ENCODE results near the gene ZNF619. TPM values are rescaled to one million over a fixed set of nuclear protein-coding genes. Genes with fewer than 3 reads are reported as not detected.

The ZNF619 gene
- total and polyA plus RNA-seq, 9 donors: 2.8 to 4.3 (median 3.0) TPM

DNA sequence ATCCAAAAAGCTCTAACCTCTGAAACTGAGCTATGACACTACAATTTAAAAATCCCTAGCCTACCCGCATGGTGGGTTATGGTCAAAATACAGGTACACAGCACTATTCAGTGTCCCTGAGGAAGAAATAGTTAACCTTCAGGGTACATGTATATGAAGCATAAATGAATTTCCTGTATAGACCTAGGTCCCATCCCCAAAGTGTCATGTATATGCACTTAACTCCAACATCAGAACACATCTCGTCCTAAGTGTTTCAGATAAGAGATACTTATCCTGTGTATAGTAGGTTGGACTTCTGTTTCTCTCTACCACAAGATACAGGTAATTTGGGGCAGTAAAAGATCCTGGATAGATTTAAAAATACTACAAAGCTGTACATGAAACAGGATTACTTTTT, 13.3 kb upstream of the ZNF619 start:
- Histone ChIP-seq H3K36me3 (ENCODE audit: control insufficient read depth, insufficient read depth, low read length) (peaks cover 59% of the 10 kb centered on the region), H3K4me3 (ENCODE audit: low read length) (no peak overlapping the region), H3K4me1 (ENCODE audit: control insufficient read depth, insufficient read depth, low read length) (peaks cover under 1% of the 10 kb centered on the region), H3K27me3 (ENCODE audit: control insufficient read depth, insufficient read depth, low read length) (no peaks in the 10 kb centered on the region), H3K9me3 (replicated peaks; ENCODE audit: control insufficient read depth, low read depth, low read length) (no peaks in the 10 kb centered on the region), H3K27ac (ENCODE audit: low read length) (no peak overlapping the region)
- WGBS (ENCODE audit: insufficient coverage): no CpG with 5 or more reads among the region's 2 CpGs
- no peak for DNase-seq

DNA sequence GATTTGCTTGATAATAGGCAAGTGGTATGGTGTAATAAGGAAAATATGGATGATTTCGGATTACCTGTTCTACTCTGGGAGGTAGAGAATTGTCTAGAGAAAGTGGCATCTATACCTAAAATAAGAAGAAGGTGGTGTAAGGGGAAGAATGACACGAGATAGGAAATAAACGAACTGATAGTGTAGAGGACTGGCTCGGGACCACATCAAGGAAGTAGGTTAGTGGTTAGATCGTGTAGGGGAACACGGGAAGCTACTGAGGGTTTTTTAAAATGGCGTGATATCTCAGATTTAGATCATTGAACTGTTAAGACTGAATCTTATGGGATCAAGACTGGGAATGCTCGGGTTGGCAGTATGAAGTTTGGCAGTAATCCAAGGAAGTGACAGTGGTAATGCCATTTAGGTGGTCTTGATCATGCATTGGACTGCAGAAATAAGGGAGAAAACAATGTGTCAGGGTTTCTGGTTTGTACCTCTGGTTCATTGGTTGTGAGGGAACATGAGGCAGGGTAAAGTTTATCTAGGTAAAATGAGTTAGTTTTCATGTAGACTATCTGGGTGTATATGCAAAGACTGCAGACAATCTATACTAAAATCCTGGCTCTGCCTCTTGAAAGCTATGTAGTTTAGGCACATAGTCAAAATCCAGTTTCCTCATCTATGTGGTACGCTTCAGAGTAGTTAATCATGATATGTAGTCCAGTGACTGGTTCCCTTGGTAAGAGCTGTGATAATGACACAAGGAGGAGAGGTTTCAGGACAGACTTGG, 12.4 kb upstream of the ZNF619 start:
- 81% methylated on average over 8 of the region's 9 CpGs for WGBS (ENCODE audit: insufficient coverage)
- Histone ChIP-seq H3K4me1 (ENCODE audit: control insufficient read depth, insufficient read depth, low read length) (no peaks in the 10 kb centered on the region), H3K4me3 (ENCODE audit: low read length) (no peak overlapping the region), H3K9me3 (replicated peaks; ENCODE audit: control insufficient read depth, low read depth, low read length) (no peaks in the 10 kb centered on the region), H3K36me3 (ENCODE audit: control insufficient read depth, insufficient read depth, low read length) (peaks cover 53% of the 10 kb centered on the region), H3K27me3 (ENCODE audit: control insufficient read depth, insufficient read depth, low read length) (no peaks in the 10 kb centered on the region), H3K27ac (ENCODE audit: low read length) (no peak overlapping the region)
- DNase-seq: no peak

DNA sequence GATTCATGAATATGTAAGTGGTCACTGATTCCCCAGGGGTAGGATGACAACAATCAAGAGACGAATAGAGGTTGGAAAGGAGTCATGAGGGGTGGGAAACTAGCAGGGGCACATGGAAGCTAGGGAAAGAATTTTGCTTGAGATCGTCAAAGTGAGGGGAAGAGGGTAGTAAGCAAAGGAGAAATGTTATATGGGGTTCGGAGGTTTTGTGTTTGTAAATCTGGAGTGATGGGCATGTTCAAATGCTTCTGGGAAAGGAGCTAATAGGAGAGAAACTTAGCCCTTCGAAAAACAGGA, 11.9 kb upstream of the ZNF619 start:
- H3K4me3 ChIP-seq (ENCODE audit: low read length): no peak overlapping the region
- no peaks in the 10 kb centered on the region for H3K27me3 ChIP-seq (ENCODE audit: control insufficient read depth, insufficient read depth, low read length)
- H3K27ac ChIP-seq (ENCODE audit: low read length): no peak overlapping the region
- H3K36me3 ChIP-seq (ENCODE audit: control insufficient read depth, insufficient read depth, low read length): peaks cover 49% of the 10 kb centered on the region
- H3K9me3 ChIP-seq (replicated peaks; ENCODE audit: control insufficient read depth, low read depth, low read length): no peaks in the 10 kb centered on the region
- DNase-seq: no peak
- H3K4me1 ChIP-seq (ENCODE audit: control insufficient read depth, insufficient read depth, low read length): no peaks in the 10 kb centered on the region
- WGBS (ENCODE audit: insufficient coverage): 68% methylated on average over 3 of the region's 4 CpGs

DNA sequence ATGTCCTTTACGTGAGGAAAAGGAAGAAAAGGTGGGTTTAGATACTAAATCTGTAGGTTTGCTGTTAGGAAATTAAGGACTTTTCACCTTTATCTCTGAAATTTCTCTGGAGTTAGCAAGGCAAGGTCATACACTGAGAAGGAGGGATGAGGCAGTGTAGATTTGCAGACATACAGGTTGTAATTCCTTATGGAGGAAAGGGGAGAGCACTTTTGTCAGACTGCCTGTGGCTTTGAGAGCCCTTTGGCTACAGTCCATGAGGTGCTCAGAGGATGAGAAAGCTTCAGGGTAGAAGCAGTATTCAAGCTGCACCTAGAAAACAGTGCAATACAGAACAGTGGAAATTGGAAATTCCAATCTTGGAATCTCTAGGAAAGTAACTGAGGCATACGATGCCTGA, 11.5 kb upstream of the ZNF619 start:
- Histone ChIP-seq H3K4me3 (ENCODE audit: low read length) (no peak overlapping the region), H3K27ac (ENCODE audit: low read length) (no peak overlapping the region), H3K9me3 (replicated peaks; ENCODE audit: control insufficient read depth, low read depth, low read length) (no peaks in the 10 kb centered on the region), H3K36me3 (ENCODE audit: control insufficient read depth, insufficient read depth, low read length) (peaks cover 46% of the 10 kb centered on the region), H3K4me1 (ENCODE audit: control insufficient read depth, insufficient read depth, low read length) (no peaks in the 10 kb centered on the region), H3K27me3 (ENCODE audit: control insufficient read depth, insufficient read depth, low read length) (no peaks in the 10 kb centered on the region)
- DNase-seq: no peak
- 80% methylated on average over 1 of the region's 2 CpGs for WGBS (ENCODE audit: insufficient coverage)

DNA sequence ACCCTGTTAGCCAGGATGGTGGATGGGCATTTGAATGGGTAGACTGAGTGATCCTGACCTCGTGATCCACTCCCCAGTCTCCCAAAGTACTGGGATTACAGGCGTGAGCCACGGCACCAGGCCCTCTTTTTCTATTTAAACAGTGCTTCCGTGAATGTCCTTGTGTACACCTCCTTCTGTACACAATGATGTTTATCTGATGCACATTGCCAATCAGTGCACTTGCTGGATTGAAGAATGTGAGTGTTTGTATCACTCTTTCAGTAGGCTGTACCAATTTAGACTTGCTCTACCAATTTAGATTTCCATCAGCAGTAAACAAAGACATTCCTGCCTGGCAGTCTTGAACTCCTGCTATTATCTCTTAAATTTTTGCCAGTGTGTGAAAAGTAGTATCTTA, 8.9 kb upstream of the ZNF619 start:
- no peak for DNase-seq
- H3K4me1 ChIP-seq (ENCODE audit: control insufficient read depth, insufficient read depth, low read length): no peaks in the 10 kb centered on the region
- H3K27me3 ChIP-seq (ENCODE audit: control insufficient read depth, insufficient read depth, low read length): no peaks in the 10 kb centered on the region
- no peak overlapping the region for H3K27ac ChIP-seq (ENCODE audit: low read length)
- peaks cover 27% of the 10 kb centered on the region for H3K36me3 ChIP-seq (ENCODE audit: control insufficient read depth, insufficient read depth, low read length)
- H3K4me3 ChIP-seq (ENCODE audit: low read length): no peak overlapping the region
- H3K9me3 ChIP-seq (replicated peaks; ENCODE audit: control insufficient read depth, low read depth, low read length): no peaks in the 10 kb centered on the region
- WGBS (ENCODE audit: insufficient coverage): 90% methylated on average over 1 of the region's 4 CpGs

DNA sequence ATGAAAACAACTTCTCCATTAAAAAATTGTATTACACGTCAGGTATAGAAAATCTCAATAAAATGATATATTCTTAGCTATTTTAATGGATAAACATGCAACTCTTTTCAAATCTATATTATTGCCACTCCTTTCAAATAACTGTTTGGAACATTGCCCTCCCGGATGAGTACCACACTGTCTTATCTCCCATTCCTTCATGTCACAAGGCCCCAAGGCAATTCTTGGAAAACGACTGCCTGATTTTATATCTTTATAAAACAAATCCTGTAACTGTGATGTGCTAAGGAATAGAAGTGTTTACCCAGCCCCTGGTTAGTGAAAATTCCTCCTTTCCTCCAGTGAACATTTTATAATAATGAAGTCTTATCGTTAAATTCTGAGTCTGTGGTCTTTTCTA, 6.2 kb upstream of the ZNF619 start:
- no peak for DNase-seq
- Histone ChIP-seq H3K4me3 (ENCODE audit: low read length) (no peak overlapping the region), H3K9me3 (replicated peaks; ENCODE audit: control insufficient read depth, low read depth, low read length) (no peaks in the 10 kb centered on the region), H3K27ac (ENCODE audit: low read length) (no peak overlapping the region), H3K36me3 (ENCODE audit: control insufficient read depth, insufficient read depth, low read length) (peaks cover 6% of the 10 kb centered on the region), H3K27me3 (ENCODE audit: control insufficient read depth, insufficient read depth, low read length) (no peaks in the 10 kb centered on the region), H3K4me1 (ENCODE audit: control insufficient read depth, insufficient read depth, low read length) (no peaks in the 10 kb centered on the region)
- no CpG with 5 or more reads among the region's 4 CpGs for WGBS (ENCODE audit: insufficient coverage)

DNA sequence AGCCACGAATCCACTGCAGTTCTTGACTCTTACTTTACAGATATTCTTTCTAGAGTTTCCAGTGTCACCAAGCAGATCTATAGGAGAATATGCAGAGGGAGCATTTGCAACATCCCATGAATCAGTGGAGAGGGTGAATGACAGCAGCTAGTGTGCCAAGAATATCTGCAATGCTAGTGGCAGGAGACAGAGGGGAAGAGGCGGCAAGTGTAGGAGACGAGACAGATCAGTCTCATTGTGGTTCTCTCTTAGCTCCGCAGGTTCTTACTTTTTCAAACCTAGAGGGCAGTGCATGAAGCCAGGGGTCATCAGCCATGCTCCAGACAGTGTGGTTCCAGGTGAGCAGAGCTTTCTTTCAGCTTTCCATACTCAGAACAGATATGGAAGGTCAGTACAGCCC, 744 bp downstream of the ZNF619 start:
- peak overlapping the region; percentile 80 for H3K4me3 ChIP-seq (ENCODE audit: low read length)
- H3K4me1 ChIP-seq (ENCODE audit: control insufficient read depth, insufficient read depth, low read length): peaks cover 7% of the 10 kb centered on the region
- 33% methylated on average over 3 of the region's 4 CpGs for WGBS (ENCODE audit: insufficient coverage)
- H3K27ac ChIP-seq (ENCODE audit: low read length): peak overlapping the region; percentile 76
- H3K27me3 ChIP-seq (ENCODE audit: control insufficient read depth, insufficient read depth, low read length): no peaks in the 10 kb centered on the region
- peaks cover 29% of the 10 kb centered on the region for H3K36me3 ChIP-seq (ENCODE audit: control insufficient read depth, insufficient read depth, low read length)
- DNase-seq: no peak
- H3K9me3 ChIP-seq (replicated peaks; ENCODE audit: control insufficient read depth, low read depth, low read length): no peaks in the 10 kb centered on the region

DNA sequence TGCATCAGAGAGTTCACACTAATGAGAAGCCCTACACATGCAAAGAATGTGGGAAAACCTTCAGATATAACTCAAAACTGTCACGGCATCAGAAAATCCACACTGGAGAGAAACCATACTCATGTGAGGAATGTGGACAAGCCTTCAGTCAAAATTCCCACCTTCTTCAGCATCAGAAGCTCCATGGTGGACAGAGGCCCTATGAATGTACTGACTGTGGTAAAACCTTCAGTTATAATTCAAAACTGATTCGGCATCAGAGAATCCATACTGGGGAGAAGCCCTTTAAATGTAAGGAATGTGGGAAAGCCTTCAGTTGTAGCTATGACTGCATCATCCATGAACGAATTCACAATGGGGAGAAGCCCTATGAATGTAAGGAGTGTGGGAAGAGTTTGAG, 10.2 kb downstream of the ZNF619 start:
- Histone ChIP-seq H3K36me3 (ENCODE audit: control insufficient read depth, insufficient read depth, low read length) (peaks cover 34% of the 10 kb centered on the region), H3K27me3 (ENCODE audit: control insufficient read depth, insufficient read depth, low read length) (no peaks in the 10 kb centered on the region), H3K4me3 (ENCODE audit: low read length) (no peak overlapping the region), H3K4me1 (ENCODE audit: control insufficient read depth, insufficient read depth, low read length) (no peaks in the 10 kb centered on the region), H3K27ac (ENCODE audit: low read length) (no peak overlapping the region), H3K9me3 (replicated peaks; ENCODE audit: control insufficient read depth, low read depth, low read length) (peaks cover 13% of the 10 kb centered on the region)
- WGBS (ENCODE audit: insufficient coverage): 93% methylated on average over 2 of the region's 3 CpGs
- DNase-seq: no peak

DNA sequence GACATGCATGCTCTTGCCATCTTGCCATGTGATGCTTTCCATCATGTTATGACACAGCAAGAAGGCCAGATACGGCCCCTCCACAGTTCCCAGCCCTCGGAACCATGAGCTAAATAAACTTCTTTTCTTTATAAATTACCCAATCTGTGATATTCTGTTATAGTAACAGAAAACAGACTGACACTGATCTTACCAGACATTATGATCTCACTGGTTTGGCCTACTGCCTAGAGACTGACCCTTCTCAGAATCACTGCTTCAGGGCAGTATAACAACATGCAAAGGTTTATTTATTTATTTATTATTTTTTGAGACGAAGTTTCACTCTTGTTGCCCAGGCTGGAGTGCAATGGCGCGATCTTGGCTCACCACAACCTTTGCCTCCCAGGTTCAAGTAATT, 14.0 kb downstream of the ZNF619 start:
- H3K36me3 ChIP-seq (ENCODE audit: control insufficient read depth, insufficient read depth, low read length): peaks cover 21% of the 10 kb centered on the region
- no peaks in the 10 kb centered on the region for H3K27me3 ChIP-seq (ENCODE audit: control insufficient read depth, insufficient read depth, low read length)
- H3K4me3 ChIP-seq (ENCODE audit: low read length): no peak overlapping the region
- no peaks in the 10 kb centered on the region for H3K4me1 ChIP-seq (ENCODE audit: control insufficient read depth, insufficient read depth, low read length)
- H3K9me3 ChIP-seq (replicated peaks; ENCODE audit: control insufficient read depth, low read depth, low read length): peaks cover 13% of the 10 kb centered on the region
- 100% methylated on average over 3 of the region's 5 CpGs for WGBS (ENCODE audit: insufficient coverage)
- no peak overlapping the region for H3K27ac ChIP-seq (ENCODE audit: low read length)
- DNase-seq: peak; percentile 8

DNA sequence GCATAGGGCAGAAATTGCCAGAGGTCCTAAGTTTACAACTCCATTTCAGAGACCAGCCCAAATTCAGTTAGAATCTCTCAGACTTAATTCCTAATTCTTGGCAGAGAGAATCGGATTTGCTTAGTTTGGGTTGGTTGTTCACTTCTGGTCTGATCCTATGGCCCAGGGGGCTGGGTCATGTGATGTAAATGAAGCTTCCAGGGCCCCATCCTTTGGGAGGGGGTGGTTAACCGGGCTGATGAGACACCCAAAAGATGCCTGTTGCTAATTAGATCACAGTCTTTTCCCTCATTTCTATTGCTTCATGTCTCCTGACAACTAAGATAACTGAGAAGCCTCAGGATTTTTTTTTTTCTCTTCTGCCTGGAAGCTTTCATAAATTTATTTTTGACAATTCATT, 17.8 kb downstream of the ZNF619 start:
- H3K4me3 ChIP-seq (ENCODE audit: low read length): no peak overlapping the region
- H3K36me3 ChIP-seq (ENCODE audit: control insufficient read depth, insufficient read depth, low read length): no peaks in the 10 kb centered on the region
- no CpG with 5 or more reads among the region's 2 CpGs for WGBS (ENCODE audit: insufficient coverage)
- no peaks in the 10 kb centered on the region for H3K9me3 ChIP-seq (replicated peaks; ENCODE audit: control insufficient read depth, low read depth, low read length)
- no peak overlapping the region for H3K27ac ChIP-seq (ENCODE audit: low read length)
- H3K27me3 ChIP-seq (ENCODE audit: control insufficient read depth, insufficient read depth, low read length): no peaks in the 10 kb centered on the region
- no peak for DNase-seq
- H3K4me1 ChIP-seq (ENCODE audit: control insufficient read depth, insufficient read depth, low read length): no peaks in the 10 kb centered on the region

DNA sequence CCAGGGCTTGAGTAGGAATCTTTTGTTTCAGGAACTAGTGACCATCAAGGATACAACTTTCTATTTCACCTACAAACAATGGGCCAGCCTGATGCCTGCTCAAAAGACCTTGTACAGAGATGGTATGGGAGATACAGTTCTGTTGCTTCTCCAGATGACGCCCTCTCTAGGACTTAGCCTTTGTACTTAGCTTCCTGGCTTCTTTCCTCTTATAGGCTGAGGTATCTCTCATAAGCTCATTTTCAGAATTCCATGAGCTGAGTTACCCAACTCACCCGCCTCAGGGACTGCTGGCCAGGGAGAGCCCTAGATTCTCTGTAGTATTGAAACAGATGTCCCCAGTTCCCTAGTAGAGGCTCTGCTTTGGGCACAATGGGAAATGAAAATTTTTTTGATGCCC, 20.4 kb downstream of the ZNF619 start:
- H3K4me1 ChIP-seq (ENCODE audit: control insufficient read depth, insufficient read depth, low read length): no peaks in the 10 kb centered on the region
- H3K4me3 ChIP-seq (ENCODE audit: low read length): no peak overlapping the region
- no peak for DNase-seq
- H3K36me3 ChIP-seq (ENCODE audit: control insufficient read depth, insufficient read depth, low read length): no peaks in the 10 kb centered on the region
- no peaks in the 10 kb centered on the region for H3K27me3 ChIP-seq (ENCODE audit: control insufficient read depth, insufficient read depth, low read length)
- WGBS (ENCODE audit: insufficient coverage): no CpG with 5 or more reads among the region's 2 CpGs
- H3K9me3 ChIP-seq (replicated peaks; ENCODE audit: control insufficient read depth, low read depth, low read length): no peaks in the 10 kb centered on the region
- H3K27ac ChIP-seq (ENCODE audit: low read length): no peak overlapping the region

Data from muscle of leg (tissue), 11 donors.